ENCODE results near the gene HJURP. TPM values are rescaled to one million over a fixed set of nuclear protein-coding genes. Genes with fewer than 3 reads are reported as not detected.

The HJURP gene
- total RNA-seq, 4 donors from 2014 or later = 0.22 to 0.60 TPM; not detected in 2

GRCh38 chr2:233818639-233819621 lies 35.4 kb downstream of the HJURP start:
- DNase-seq (ENCODE audit: low spot score in 2 of 2) = no peak
- TF ChIP-seq POLR2A (IDR thresholded peaks at IDR 0.05) (no peak), EP300 (IDR thresholded peaks at IDR 0.05) (no peak), CTCF (IDR thresholded peaks at IDR 0.05) (no peak)
- Histone ChIP-seq H3K9me3 (no peaks in the 10 kb centered on the region), H3K4me1 (no peaks in the 10 kb centered on the region), H3K27ac (no peak overlapping the region), H3K4me3 (no peak overlapping the region), H3K27me3 (no peaks in the 10 kb centered on the region), H3K36me3 (no peaks in the 10 kb centered on the region)
- 75 to 81% methylated on average over 14 to 17 of the region's 17 CpGs for WGBS, 2 donors

- Histone ChIP-seq H3K4me1 (no peaks in the 10 kb centered on the region), H3K36me3 (no peaks in the 10 kb centered on the region), H3K27me3 (no peaks in the 10 kb centered on the region), H3K27ac (no peak overlapping the region), H3K4me3 (no peak overlapping the region), H3K9me3 (no peaks in the 10 kb centered on the region)
- no peak for TF ChIP-seq POLR2A (IDR thresholded peaks at IDR 0.05)
- no peak for TF ChIP-seq EP300 (IDR thresholded peaks at IDR 0.05)
- TF ChIP-seq CTCF (IDR thresholded peaks at IDR 0.05) = no peak
- WGBS, 2 donors = 90% methylated on average over 11 of the region's 11 CpGs
- DNase-seq (ENCODE audit: low spot score in 2 of 2) = no peak
Observed at GRCh38 chr2:233817995-233818638, 36.2 kb downstream of the HJURP start.

- H3K27me3 ChIP-seq = no peaks in the 10 kb centered on the region
- H3K9me3 ChIP-seq = no peaks in the 10 kb centered on the region
- no peak for DNase-seq (ENCODE audit: low spot score in 2 of 2)
- WGBS, 2 donors = 73 to 90% methylated on average over 3 of the region's 3 CpGs
- no peak overlapping the region for H3K4me3 ChIP-seq
- no peak overlapping the region for H3K27ac ChIP-seq
- TF ChIP-seq POLR2A (IDR thresholded peaks at IDR 0.05) (no peak), CTCF (IDR thresholded peaks at IDR 0.05) (no peak), EP300 (IDR thresholded peaks at IDR 0.05) (no peak)
- no peaks in the 10 kb centered on the region for H3K36me3 ChIP-seq
- H3K4me1 ChIP-seq = no peaks in the 10 kb centered on the region
Observed at GRCh38 chr2:233817361-233817911, 36.9 kb downstream of the HJURP start.

GRCh38 chr2:233816771-233817170 lies 37.6 kb downstream of the HJURP start:
- no peak overlapping the region for H3K27ac ChIP-seq
- no peak overlapping the region for H3K4me3 ChIP-seq
- no peaks in the 10 kb centered on the region for H3K4me1 ChIP-seq
- no peaks in the 10 kb centered on the region for H3K9me3 ChIP-seq
- no peak for TF ChIP-seq POLR2A (IDR thresholded peaks at IDR 0.05)
- TF ChIP-seq CTCF (IDR thresholded peaks at IDR 0.05) = no peak
- TF ChIP-seq EP300 (IDR thresholded peaks at IDR 0.05) = no peak
- no peaks in the 10 kb centered on the region for H3K27me3 ChIP-seq
- no peaks in the 10 kb centered on the region for H3K36me3 ChIP-seq
- WGBS, 2 donors = 52 to 63% methylated on average over 4 of the region's 4 CpGs
- DNase-seq (ENCODE audit: low spot score in 2 of 2) = no peak

GRCh38 chr2:233816334-233816733 lies 38.0 kb downstream of the HJURP start:
- 26 to 37% methylated on average over 2 of the region's 2 CpGs for WGBS, 2 donors
- no peak overlapping the region for H3K27ac ChIP-seq
- DNase-seq (ENCODE audit: low spot score in 2 of 2) = no peak
- H3K36me3 ChIP-seq = no peaks in the 10 kb centered on the region
- no peak for TF ChIP-seq CTCF (IDR thresholded peaks at IDR 0.05)
- no peak for TF ChIP-seq EP300 (IDR thresholded peaks at IDR 0.05)
- no peak for TF ChIP-seq POLR2A (IDR thresholded peaks at IDR 0.05)
- no peaks in the 10 kb centered on the region for H3K4me1 ChIP-seq
- no peaks in the 10 kb centered on the region for H3K9me3 ChIP-seq
- H3K27me3 ChIP-seq = no peaks in the 10 kb centered on the region
- no peak overlapping the region for H3K4me3 ChIP-seq
